Upper lobe of right lung (tissue), 1 donor: ENCODE data around the gene RSPH6A. TPM values are rescaled to one million over a fixed set of nuclear protein-coding genes. Genes with fewer than 3 reads are reported as not detected.

Experiments
- ATAC-seq: fragments of 200-7000 bp; cut with Tn5 transposase; one replicate; pipeline ENCODE4 v1.9.1; 2020; ENCODE audit warnings: mild to moderate bottlenecking, moderate library complexity
- DNase-seq: peaks from one replicate; pipeline ENCODE4 v3.0.0-alpha.2; 2020
- H3K27ac ChIP-seq: fragments of 200-600 bp; one replicate; pipeline ENCODE4 v1.8.0; 2022
- H3K27me3 ChIP-seq: fragments of 200-600 bp; one replicate; pipeline ENCODE4 v1.8.0; 2022; ENCODE audit warnings: mild to moderate bottlenecking
- H3K36me3 ChIP-seq: fragments of 200-600 bp; one replicate; pipeline ENCODE4 v1.8.0; 2022
- H3K4me1 ChIP-seq: fragments of 200-600 bp; one replicate; pipeline ENCODE4 v1.8.0; 2022
- H3K4me3 ChIP-seq: fragments of 200-600 bp; one replicate; pipeline ENCODE4 v1.8.0; 2022; ENCODE audit warnings: mild to moderate bottlenecking
- H3K9me3 ChIP-seq: fragments of 200-600 bp; one replicate; pipeline ENCODE4 v1.8.0; 2022
- intact Hi-C: fragments of 100-400 bp; cut with DNase I; formaldehyde crosslinking; loops from one replicate; pipeline ENCODE4 v1.11.0; 2022
- total RNA-seq: library from RNA; stranded (reverse); fragmentation: NEBNext Ultra II Directional; extraction: Animal tissue kit (Norgen Biotek cat#: 25700); gene quantifications from one replicate; pipeline ENCODE4 v1.2.1, GENCODE V29; 2021
- TF ChIP-seq, protein P1 (sequence below): fragments of 200-600 bp; IDR thresholded peaks from one replicate; pipeline ENCODE4 v1.8.0; 2022; ENCODE audit warnings: antibody characterized with exemption
- donor health status: DM: no; HTN: yes; CAD: no; lungs with severe emphysema.

Gene RSPH6A
- total RNA-seq, 1 donor from 2014 or later = 0.38 TPM

DNA sequence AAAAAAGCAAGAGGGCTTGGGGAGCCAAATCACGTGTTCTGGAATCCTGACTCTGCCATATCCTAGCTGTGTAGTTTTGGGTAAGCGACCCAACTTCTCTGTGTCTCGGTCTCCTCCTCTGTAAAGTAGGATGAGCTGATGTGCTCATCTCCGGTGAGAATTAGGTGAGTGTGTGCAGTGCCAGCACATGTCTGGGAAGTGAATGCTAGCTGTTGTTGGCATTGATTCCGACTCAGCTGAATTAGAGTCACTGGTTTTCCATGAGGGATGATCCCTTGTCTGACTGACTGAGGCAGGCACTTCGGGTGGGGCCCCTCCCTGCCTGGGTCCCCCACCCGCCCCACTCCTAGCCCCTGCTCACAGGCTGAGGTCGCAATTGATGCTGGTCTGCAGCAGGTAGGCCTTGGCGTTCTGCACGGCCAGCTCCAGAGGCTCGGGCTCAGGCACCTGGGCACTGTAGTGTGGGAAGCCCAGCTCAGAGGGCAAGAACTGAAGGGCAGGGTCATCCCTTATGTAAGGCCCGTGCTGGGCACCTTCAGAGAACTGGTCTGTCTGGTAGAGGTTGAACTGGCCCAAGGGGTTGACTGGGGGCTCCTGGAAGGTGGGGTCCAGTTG is 835 bp downstream of the RSPH6A start:
- DNase-seq = no peak
- TF ChIP-seq, protein P1, sequence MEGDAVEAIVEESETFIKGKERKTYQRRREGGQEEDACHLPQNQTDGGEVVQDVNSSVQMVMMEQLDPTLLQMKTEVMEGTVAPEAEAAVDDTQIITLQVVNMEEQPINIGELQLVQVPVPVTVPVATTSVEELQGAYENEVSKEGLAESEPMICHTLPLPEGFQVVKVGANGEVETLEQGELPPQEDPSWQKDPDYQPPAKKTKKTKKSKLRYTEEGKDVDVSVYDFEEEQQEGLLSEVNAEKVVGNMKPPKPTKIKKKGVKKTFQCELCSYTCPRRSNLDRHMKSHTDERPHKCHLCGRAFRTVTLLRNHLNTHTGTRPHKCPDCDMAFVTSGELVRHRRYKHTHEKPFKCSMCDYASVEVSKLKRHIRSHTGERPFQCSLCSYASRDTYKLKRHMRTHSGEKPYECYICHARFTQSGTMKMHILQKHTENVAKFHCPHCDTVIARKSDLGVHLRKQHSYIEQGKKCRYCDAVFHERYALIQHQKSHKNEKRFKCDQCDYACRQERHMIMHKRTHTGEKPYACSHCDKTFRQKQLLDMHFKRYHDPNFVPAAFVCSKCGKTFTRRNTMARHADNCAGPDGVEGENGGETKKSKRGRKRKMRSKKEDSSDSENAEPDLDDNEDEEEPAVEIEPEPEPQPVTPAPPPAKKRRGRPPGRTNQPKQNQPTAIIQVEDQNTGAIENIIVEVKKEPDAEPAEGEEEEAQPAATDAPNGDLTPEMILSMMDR = no peak
- intact Hi-C loops = no loop called here
- Histone ChIP-seq H3K27ac (no peak overlapping the region), H3K27me3 (no peaks in the 10 kb centered on the region), H3K36me3 (peaks cover 1% of the 10 kb centered on the region), H3K4me3 (no peak overlapping the region), H3K9me3 (no peaks in the 10 kb centered on the region), H3K4me1 (peaks cover 3% of the 10 kb centered on the region)
- ATAC-seq = no peak

DNA sequence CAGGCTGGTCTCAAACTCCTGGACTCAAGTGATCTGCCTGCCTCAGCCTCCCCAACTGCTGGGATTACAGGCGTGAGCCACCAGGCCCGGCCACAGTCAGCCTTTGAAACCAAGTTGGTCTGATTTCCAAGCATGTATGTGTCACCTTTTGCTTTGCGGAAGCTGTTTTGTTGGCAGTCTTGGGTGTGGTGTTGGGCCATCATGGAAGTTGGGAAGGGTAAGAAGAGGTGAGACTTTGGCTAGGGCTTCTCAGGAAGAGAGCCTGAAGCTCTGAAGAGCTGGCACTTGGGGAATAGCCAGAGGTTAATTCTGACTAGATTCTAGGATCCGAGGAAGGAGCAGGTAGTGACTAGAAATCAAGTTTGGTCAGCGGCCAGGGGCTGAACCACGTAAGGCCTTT is 2.8 kb downstream of the RSPH6A start:
- H3K4me3 ChIP-seq = no peak overlapping the region
- H3K9me3 ChIP-seq = no peaks in the 10 kb centered on the region
- intact Hi-C loops = no loop called here
- ATAC-seq (no peak), DNase-seq (no peak)
- H3K27ac ChIP-seq = no peak overlapping the region
- TF ChIP-seq, protein P1 = no peak
- no peaks in the 10 kb centered on the region for H3K36me3 ChIP-seq
- peaks cover 3% of the 10 kb centered on the region for H3K4me1 ChIP-seq
- H3K27me3 ChIP-seq = no peaks in the 10 kb centered on the region

DNA sequence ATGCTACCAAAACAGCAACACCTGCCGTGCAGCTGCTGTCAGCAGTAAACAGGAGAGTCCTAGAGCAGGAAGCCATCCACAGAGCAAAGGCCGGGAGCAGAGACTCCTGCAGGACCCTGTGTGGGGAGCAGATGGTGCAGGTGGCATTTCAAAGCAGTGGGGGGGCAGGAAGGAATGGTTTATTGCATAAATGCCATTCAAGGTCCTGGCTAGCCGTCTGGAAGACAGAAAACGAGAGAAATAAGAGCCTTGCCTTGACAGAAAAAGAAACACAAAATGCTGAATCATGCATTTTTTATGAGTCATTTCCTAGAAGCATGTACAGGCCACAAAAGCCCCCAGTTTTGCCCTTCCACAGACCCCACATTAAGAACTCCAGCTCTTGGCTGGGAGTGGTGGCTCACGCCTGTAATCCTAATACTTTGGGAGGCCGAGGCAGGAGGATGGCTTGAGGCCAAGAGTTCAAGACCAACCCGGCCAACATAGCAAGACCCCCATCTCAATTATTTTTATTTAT is 5.4 kb downstream of the RSPH6A start:
- intact Hi-C loops = no loop called here
- H3K27ac ChIP-seq = no peak overlapping the region

DNA sequence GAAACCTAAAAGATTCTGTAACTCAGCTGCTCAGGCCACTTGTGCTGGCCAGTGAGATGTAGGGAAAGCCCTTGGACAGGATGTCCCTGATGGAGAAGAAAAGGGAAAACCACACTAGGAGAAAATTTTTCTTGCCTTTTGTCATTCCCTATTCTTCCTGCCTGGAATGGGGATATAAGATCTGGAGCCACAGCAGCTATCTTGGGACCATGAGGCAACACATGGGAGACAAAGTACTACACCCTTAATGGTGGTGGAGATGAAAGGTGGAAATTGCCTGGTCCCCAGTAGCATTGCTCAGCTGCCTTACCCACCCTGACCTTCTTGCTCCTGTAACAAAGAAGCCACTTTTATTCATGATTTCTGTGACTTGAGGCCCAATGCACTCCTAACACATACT is 9.4 kb downstream of the RSPH6A start:
- no peaks in the 10 kb centered on the region for H3K36me3 ChIP-seq
- H3K4me3 ChIP-seq = no peak overlapping the region
- H3K27ac ChIP-seq = no peak overlapping the region
- H3K4me1 ChIP-seq = peaks cover 3% of the 10 kb centered on the region
- H3K9me3 ChIP-seq = no peaks in the 10 kb centered on the region
- TF ChIP-seq, protein P1 = no peak
- H3K27me3 ChIP-seq = no peaks in the 10 kb centered on the region
- DNase-seq (no peak), ATAC-seq (no peak)
- intact Hi-C loops = no loop called here

More for the DNA sequence above, 5.4 kb downstream of the RSPH6A start:
- DNase-seq (no peak), ATAC-seq (no peak)
- Histone ChIP-seq H3K27me3 (no peaks in the 10 kb centered on the region), H3K4me1 (peaks cover 3% of the 10 kb centered on the region), H3K9me3 (no peaks in the 10 kb centered on the region), H3K4me3 (no peak overlapping the region), H3K36me3 (no peaks in the 10 kb centered on the region)
- TF ChIP-seq, protein P1 = no peak

DNA sequence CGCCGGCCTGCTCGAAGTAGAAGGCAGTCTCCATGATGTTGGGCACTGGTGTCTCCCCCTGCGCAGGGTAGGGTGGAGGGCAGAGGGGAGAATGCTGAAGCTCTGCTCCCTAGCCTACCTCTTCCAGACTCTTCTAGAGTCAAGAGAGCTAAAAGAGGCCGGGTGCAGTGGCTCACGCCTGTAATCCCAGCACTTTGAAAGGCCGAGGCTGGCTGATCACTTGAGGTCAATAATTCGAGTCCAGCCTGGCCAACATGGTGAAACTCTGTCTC is 10.2 kb downstream of the RSPH6A start:
- TF ChIP-seq, protein P1 = no peak
- intact Hi-C loops = no loop called here
- Histone ChIP-seq H3K4me3 (no peak overlapping the region), H3K4me1 (peaks cover 3% of the 10 kb centered on the region), H3K27ac (no peak overlapping the region), H3K9me3 (no peaks in the 10 kb centered on the region), H3K27me3 (no peaks in the 10 kb centered on the region), H3K36me3 (no peaks in the 10 kb centered on the region)
- ATAC-seq (no peak), DNase-seq (no peak)
